Measurements from ENCODE around the gene TSN. TPM values are rescaled to one million over a fixed set of nuclear protein-coding genes. Genes with fewer than 3 reads are reported as not detected.
"Not testable (repeated sequence)": the region's sequence is repeated elsewhere in the genome, so short reads cannot be mapped to it uniquely, and the experiment has no call there.

Gene TSN
- total RNA-seq, 2 donors from 2014 or later, result 33.5 to 34.3 TPM

DNA sequence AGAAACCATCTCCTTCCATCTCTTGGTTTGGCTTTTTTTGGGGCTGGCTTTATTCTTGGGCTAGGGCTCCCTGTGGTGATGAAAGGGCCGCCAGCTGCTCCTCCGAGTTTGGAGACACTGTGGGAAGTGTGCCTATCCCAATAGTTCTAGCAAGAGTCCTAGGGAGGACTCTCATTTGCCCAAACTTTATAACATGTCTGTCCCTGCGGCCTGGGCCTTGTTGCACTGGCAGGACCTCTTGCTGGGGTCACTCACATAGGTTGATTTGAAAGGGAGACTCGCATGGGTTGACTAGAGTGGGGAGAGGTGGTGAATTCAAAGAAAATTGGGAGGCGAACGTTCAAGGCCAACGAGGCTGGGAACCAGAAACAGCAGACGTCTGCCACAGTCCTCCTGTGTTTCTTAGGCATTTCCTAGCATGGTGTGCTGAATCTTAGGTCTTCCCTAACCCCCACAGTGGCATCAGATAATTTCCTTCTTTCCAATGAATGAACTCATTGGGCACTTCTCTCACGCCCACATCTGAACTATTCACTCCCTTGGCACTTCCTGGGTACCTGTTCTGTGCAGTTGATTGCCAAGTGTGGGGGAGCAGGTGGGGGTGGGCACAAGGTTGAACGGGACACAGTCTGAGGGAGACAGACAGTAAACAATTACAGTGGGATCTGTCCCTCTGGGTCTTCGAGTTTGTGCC, 45.5 kb upstream of the TSN start:
- Histone ChIP-seq H3K9me3 (no peaks in the 10 kb centered on the region), H3K27ac (peak overlapping the region in 1 of 2 donors; percentile 41)

GRCh38 chr2:121710470-121711170, 44.8 kb upstream of the TSN start:
- TF ChIP-seq CTCF (IDR thresholded peaks at IDR 0.05), result no peak
- no peak for ATAC-seq (ENCODE audit: insufficient number of reproducible peaks, low FRiP score, low read depth)
- Histone ChIP-seq H3K27ac (peak overlapping the region in 1 of 2 donors; percentile 41), H3K36me3 (no peaks in the 10 kb centered on the region), H3K4me1 (ENCODE audit: control insufficient read depth in 1 of 2, low read depth in 2 of 2) (peaks cover 3 to 13% of the 10 kb centered on the region in 2 donors), H3K9me3 (no peaks in the 10 kb centered on the region), H3K4me3 (no peak overlapping the region), H3K27me3 (replicated peaks; ENCODE audit: insufficient read depth) (no peaks in the 10 kb centered on the region)
- no peak for DNase-seq (ENCODE audit: low spot score)

More for the DNA sequence above, 45.5 kb upstream of the TSN start:
- Histone ChIP-seq H3K36me3 (no peaks in the 10 kb centered on the region), H3K4me1 (ENCODE audit: control insufficient read depth in 1 of 2, low read depth in 2 of 2) (peaks cover 3 to 13% of the 10 kb centered on the region in 2 donors), H3K27me3 (replicated peaks; ENCODE audit: insufficient read depth) (no peaks in the 10 kb centered on the region), H3K4me3 (no peak overlapping the region)
- ATAC-seq (ENCODE audit: insufficient number of reproducible peaks, low FRiP score, low read depth) (no peak), DNase-seq (ENCODE audit: low spot score) (no peak)
- TF ChIP-seq CTCF (IDR thresholded peaks at IDR 0.05), result no peak

DNA sequence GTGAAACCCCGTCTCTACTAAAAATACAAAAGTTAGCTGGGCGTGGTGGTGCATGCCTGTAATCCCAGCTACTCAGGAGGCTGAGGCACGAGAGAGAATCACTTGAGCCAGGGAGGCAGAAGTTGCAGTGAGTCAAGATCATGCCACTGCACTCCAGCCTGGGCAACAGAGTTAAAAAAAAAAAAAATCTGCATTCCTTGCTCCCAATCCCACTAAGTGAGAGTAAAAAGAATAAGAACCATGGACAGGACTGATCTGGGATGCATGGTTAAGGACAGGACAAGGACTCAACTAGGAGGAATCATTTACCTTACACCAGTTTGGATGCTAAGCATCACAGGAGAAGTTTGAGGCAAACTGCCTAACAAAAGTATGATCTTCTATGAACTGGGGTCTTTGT, 44.0 kb upstream of the TSN start:
- DNase-seq (ENCODE audit: low spot score); H3K9me3 ChIP-seq; H3K36me3 ChIP-seq; H3K27me3 ChIP-seq (replicated peaks; ENCODE audit: insufficient read depth); ATAC-seq (ENCODE audit: insufficient number of reproducible peaks, low FRiP score, low read depth); H3K4me3 ChIP-seq: not testable (repeated sequence)
- Histone ChIP-seq H3K27ac (peak overlapping the region in 1 of 2 donors; percentile 23), H3K4me1 (ENCODE audit: control insufficient read depth in 1 of 2, low read depth in 2 of 2) (peaks cover 3 to 13% of the 10 kb centered on the region in 2 donors)

GRCh38 chr2:121716126-121716525, 39.3 kb upstream of the TSN start:
- Histone ChIP-seq H3K27ac (no peak overlapping the region), H3K9me3 (no peaks in the 10 kb centered on the region), H3K4me3 (no peak overlapping the region), H3K4me1 (ENCODE audit: control insufficient read depth in 1 of 2, low read depth in 2 of 2) (peaks cover 0 to 5% of the 10 kb centered on the region in 2 donors), H3K27me3 (replicated peaks; ENCODE audit: insufficient read depth) (no peaks in the 10 kb centered on the region), H3K36me3 (no peaks in the 10 kb centered on the region)
- DNase-seq (ENCODE audit: low spot score) (no peak), ATAC-seq (ENCODE audit: insufficient number of reproducible peaks, low FRiP score, low read depth) (no peak)
- TF ChIP-seq CTCF (IDR thresholded peaks at IDR 0.05), result no peak

DNA sequence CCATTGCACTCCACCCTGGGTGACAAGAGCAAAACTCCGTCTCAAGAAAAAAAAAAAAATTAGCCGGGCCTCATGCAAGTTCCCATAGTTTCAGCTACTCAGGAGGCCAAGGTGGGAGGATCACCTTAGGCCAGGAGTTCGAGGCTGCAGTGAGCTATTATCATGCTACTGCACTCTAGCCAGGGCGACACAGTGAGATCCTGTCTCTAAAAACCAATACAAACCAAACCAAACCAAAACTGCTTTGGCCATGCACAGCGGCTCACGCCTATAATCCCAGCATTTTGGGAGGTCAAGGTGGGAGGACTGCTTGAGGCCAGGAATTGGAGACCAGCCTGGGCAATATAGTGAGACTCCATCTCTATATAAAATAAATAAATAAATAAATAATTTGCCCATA, 37.9 kb upstream of the TSN start:
- TF ChIP-seq CTCF (IDR thresholded peaks at IDR 0.05), result no peak
- Histone ChIP-seq H3K4me1 (ENCODE audit: control insufficient read depth in 1 of 2, low read depth in 2 of 2) (peaks cover 0 to under 1% of the 10 kb centered on the region in 2 donors), H3K27me3 (replicated peaks; ENCODE audit: insufficient read depth) (no peaks in the 10 kb centered on the region), H3K36me3 (no peaks in the 10 kb centered on the region), H3K27ac (no peak overlapping the region), H3K4me3 (no peak overlapping the region), H3K9me3 (no peaks in the 10 kb centered on the region)
- no peak for ATAC-seq (ENCODE audit: insufficient number of reproducible peaks, low FRiP score, low read depth)
- no peak for DNase-seq (ENCODE audit: low spot score)

Measured in thoracic aorta (tissue), 2 donors.